Neutrophil (primary cell): ENCODE results near the gene TGIF2.

Source experiments
- H3K27ac ChIP-seq: fragments of 200-600 bp; sonication (generic); 2 replicates; pipeline ENCODE4 v1.5.1; 2016; ENCODE audit warnings: mild to moderate bottlenecking, moderate library complexity
- H3K27me3 ChIP-seq: fragments of 200-600 bp; sonication (generic); 2 replicates; pipeline ENCODE4 v1.6.0; 2016; ENCODE audit warnings: mild to moderate bottlenecking
- H3K36me3 ChIP-seq: fragments of 200-600 bp; sonication (generic); 2 replicates; pipeline ENCODE4 v1.5.1; 2017
- H3K4me1 ChIP-seq, 2 experiments: fragments of 200-600 bp in 1 of 2; sonication (generic) in 1 of 2; 1 replicate in 1 of 2; 2 replicates in 1 of 2; pipeline versions ENCODE4 v1.5.1 to v1.6.1; 2013 to 2016; ENCODE audit warnings: low read depth in 1 of 2, low read length in 1 of 2, mild to moderate bottlenecking in 1 of 2, moderate library complexity in 1 of 2; ENCODE audit not compliant: control insufficient read depth in 1 of 2, insufficient read depth in 1 of 2
- H3K4me3 ChIP-seq, 2 experiments: fragments of 200-600 bp in 1 of 2; sonication (generic) in 1 of 2; 1 replicate in 1 of 2; 2 replicates in 1 of 2; pipeline ENCODE4 v1.5.1; 2013 to 2016; ENCODE audit warnings: low read depth in 1 of 2, low read length in 1 of 2, mild to moderate bottlenecking in 1 of 2, moderate library complexity in 1 of 2
- H3K9me3 ChIP-seq: fragments of 200-600 bp; sonication (generic); 2 replicates; pipeline ENCODE4 v1.5.1; 2016
- TF ChIP-seq, protein P1 (sequence below): fragments of 200-600 bp; sonication (generic); IDR thresholded peaks from 2 replicates; pipeline ENCODE4 v1.5.1; 2016; ENCODE audit warnings: antibody characterized with exemption

The TGIF2 gene

DNA sequence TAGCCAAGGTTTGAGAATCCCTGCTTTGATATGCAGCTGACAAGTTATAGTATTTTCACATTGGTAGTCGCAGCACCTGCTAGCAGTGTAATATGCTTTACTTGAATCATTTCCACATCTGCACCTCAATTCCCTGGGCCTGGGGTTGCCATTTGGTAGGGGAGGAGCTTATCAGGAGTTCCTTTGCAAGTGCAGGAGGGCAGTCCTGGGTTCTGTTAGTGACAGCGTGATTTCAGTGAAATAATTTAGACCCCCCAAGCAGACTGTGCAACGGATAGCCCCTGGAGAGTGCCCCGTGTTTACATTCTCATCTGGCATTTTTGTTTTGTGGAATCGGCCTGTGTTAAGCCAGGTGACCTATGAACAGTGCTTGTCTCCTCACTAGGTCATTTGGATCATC lies 38.2 kb downstream of the TGIF2 start:
- peaks cover 88% of the 10 kb centered on the region for H3K36me3 ChIP-seq
- no peaks in the 10 kb centered on the region for H3K27me3 ChIP-seq
- H3K4me1 ChIP-seq = peaks cover 17 to 23% of the 10 kb centered on the region in 2 experiments
- no peaks in the 10 kb centered on the region for H3K9me3 ChIP-seq
- H3K4me3 ChIP-seq = no peak overlapping the region
- H3K27ac ChIP-seq = peak overlapping the region; percentile 9
- TF ChIP-seq, protein P1, sequence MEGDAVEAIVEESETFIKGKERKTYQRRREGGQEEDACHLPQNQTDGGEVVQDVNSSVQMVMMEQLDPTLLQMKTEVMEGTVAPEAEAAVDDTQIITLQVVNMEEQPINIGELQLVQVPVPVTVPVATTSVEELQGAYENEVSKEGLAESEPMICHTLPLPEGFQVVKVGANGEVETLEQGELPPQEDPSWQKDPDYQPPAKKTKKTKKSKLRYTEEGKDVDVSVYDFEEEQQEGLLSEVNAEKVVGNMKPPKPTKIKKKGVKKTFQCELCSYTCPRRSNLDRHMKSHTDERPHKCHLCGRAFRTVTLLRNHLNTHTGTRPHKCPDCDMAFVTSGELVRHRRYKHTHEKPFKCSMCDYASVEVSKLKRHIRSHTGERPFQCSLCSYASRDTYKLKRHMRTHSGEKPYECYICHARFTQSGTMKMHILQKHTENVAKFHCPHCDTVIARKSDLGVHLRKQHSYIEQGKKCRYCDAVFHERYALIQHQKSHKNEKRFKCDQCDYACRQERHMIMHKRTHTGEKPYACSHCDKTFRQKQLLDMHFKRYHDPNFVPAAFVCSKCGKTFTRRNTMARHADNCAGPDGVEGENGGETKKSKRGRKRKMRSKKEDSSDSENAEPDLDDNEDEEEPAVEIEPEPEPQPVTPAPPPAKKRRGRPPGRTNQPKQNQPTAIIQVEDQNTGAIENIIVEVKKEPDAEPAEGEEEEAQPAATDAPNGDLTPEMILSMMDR = no peak

DNA sequence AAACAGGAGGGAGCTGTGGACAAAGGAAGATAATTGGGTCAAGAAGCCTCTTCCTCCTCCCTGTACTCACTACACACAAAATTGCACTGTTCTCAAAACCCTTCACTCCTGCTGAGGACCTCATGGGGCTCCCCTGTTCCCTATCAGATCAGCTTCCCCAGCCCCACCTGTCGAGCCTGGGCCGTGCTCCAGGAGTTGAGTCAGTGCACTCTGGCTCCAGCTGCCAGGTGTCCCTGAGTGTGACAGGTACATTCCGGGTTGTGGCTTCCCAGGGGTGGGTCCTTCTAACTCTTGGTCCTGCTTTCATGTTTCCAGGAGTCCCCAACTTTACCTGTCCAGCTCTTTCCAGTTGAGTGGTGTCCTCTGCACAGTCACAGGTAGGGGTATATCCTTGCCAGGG lies 40.6 kb downstream of the TGIF2 start:
- TF ChIP-seq, protein P1 = no peak
- H3K4me1 ChIP-seq = no peaks in the 10 kb centered on the region
- no peaks in the 10 kb centered on the region for H3K27me3 ChIP-seq
- H3K4me3 ChIP-seq = no peak overlapping the region
- H3K9me3 ChIP-seq = no peaks in the 10 kb centered on the region
- peak overlapping the region; percentile 55 for H3K27ac ChIP-seq
- H3K36me3 ChIP-seq = peaks cover 80% of the 10 kb centered on the region

DNA sequence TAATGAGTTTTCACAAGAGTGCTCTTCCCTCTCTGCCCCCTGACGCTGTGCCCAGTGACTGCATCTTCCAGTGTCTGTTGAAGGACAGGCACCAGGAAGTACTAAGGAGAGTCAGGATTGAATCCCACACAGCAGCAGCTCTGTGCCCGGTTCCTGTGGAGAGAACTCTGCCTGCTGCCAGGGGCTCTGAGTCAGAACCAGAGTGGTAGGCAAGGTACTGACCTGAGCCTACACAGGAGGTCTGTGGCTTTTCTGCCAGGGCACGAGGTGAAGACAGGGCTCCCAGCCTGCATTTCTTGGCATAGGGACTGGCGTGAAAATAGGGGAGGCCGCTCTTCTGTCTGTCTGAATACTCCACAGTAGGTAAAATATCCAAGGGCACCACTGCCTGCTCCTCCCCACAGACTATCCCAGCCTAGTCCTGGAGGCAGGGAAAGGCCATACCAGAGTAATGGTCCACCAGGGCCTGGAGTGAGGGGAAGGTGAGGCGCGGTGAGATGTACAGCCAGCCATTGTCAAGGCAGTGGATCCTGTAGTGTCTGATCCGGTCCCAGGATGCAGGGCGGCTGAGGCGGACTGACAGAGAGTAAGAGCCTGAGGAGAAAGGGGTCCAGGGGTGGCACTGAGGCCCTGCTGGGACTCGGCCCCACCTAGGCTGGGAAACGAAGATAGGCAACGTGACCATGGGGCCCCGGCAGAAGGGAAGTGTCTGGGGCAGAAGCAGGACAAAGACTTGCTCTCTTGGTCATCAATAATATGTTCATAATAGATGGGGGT lies 41.6 kb downstream of the TGIF2 start:
- Histone ChIP-seq H3K4me1 (no peaks in the 10 kb centered on the region), H3K27me3 (no peaks in the 10 kb centered on the region), H3K36me3 (peaks cover 70% of the 10 kb centered on the region), H3K27ac (peak overlapping the region; percentile 55), H3K4me3 (no peak overlapping the region), H3K9me3 (no peaks in the 10 kb centered on the region)
- TF ChIP-seq, protein P1 = no peak

DNA sequence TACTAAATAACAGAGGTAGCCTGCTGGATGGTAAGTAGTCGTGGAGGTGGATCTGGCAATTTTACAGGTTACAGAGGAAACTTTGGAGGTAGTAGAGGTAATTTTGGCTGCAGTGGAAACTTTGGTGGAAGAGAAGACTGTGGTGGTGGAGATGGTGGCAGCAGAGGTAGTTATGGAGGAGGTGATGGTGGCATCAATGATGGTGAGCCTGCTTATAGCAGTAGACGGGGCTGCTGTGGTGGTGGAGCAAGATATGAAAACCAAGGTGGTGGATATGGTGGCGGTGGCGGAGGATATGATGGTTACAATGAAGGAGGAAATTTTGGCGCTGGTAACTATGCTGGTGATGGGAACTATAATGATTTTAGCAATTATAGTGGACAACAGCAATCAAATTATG lies 47.5 kb downstream of the TGIF2 start:
- Histone ChIP-seq H3K4me1 (no peaks in the 10 kb centered on the region), H3K27me3 (no peaks in the 10 kb centered on the region), H3K36me3 (peaks cover 36% of the 10 kb centered on the region), H3K4me3 (no peak overlapping the region), H3K27ac (no peak overlapping the region), H3K9me3 (no peaks in the 10 kb centered on the region)
- TF ChIP-seq, protein P1 = no peak

DNA sequence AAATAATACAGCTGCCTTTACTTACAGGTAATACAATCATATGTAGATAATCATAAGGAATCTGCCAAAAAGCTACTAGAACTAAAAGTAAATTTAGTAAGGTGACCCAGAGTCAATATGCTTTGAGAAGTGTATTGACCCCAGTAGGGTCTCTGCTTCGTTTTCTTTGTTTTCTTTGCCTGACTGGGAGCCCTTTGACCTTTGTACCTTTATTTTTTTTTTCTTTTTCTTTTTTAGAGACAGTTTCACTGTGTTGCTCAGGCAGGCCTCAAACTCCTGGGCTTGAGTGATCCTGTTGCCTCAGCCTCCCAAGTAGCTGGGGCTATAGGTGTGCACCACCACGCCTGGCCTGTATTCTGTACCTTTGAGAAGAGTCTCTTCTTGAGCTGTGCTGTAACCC lies 50.0 kb downstream of the TGIF2 start:
- H3K36me3 ChIP-seq = peaks cover 25% of the 10 kb centered on the region
- H3K9me3 ChIP-seq = no peaks in the 10 kb centered on the region
- TF ChIP-seq, protein P1 = no peak
- H3K4me1 ChIP-seq = no peaks in the 10 kb centered on the region
- no peak overlapping the region for H3K27ac ChIP-seq
- no peak overlapping the region for H3K4me3 ChIP-seq
- no peaks in the 10 kb centered on the region for H3K27me3 ChIP-seq
